Measurements from ENCODE around the gene KHDC1L.

- no peak for TF ChIP-seq FOXP2 (optimal IDR thresholded peaks at IDR 0.05; ENCODE audit: borderline replicate concordance, extremely low read depth, extremely low read length, insufficient read depth)
- no peak for TF ChIP-seq TAF1 (IDR thresholded peaks at IDR 0.05; ENCODE audit: borderline replicate concordance, insufficient read depth, low read length)
- TF ChIP-seq REST (IDR thresholded peaks at IDR 0.05; ENCODE audit: insufficient read depth in 1 of 2, low read depth in 2 of 2, low read length in 2 of 2): no peak
- TF ChIP-seq POLR2AphosphoS5 (IDR thresholded peaks at IDR 0.05; ENCODE audit: low read depth, low read length): no peak
Observed at GRCh38 chr6:73177221-73177944, 47.9 kb downstream of the KHDC1L start.
